A673 (cell line): ENCODE results near the gene NPNT. TPM values are rescaled to one million over a fixed set of nuclear protein-coding genes. Genes with fewer than 3 reads are reported as not detected.

ENCODE experiments used
- BruUV-seq: library from RNA; stranded (reverse); fragments of 400-500 nt; replicated peaks from 2 replicates; lab custom pipeline; 2021; lab: Mats Ljungman, UMichigan
- CTCF ChIA-PET: fragments of 300-600 bp; sonication (Branson Sonifier 250); formaldehyde crosslinking; loops from one replicate; lab custom pipeline; 2022; ENCODE audit warnings: antibody characterized with exemption; lab: Charles Lee
- POLR2A ChIA-PET: fragments of 300-600 bp; sonication (Branson Sonifier 250); formaldehyde crosslinking; loops from one replicate; lab custom pipeline; 2022; ENCODE audit warnings: antibody characterized with exemption; ENCODE audit not compliant: low non-redundant PET; lab: Charles Lee
- DNase-seq: peaks from one replicate; pipeline ENCODE4 v3.0.0-alpha.2; 2015; ENCODE audit warnings: low spot score
- H3K27ac ChIP-seq: fragments of 200-600 bp; sonication (generic); 2 replicates; pipeline ENCODE4 v1.5.1; 2016; ENCODE audit warnings: mixed run types, low read depth, mild to moderate bottlenecking, mixed read lengths, antibody characterized with exemption, low read length; ENCODE audit not compliant: poor library complexity, severe bottlenecking
- H3K27me3 ChIP-seq: fragments of 200-600 bp; sonication (generic); replicated peaks from 2 replicates; pipeline ENCODE4 v1.6.1; 2017; ENCODE audit warnings: mixed run types, low read depth, mild to moderate bottlenecking, mixed read lengths, antibody characterized with exemption, low read length; ENCODE audit not compliant: insufficient read depth, poor library complexity
- H3K36me3 ChIP-seq: fragments of 200-600 bp; sonication (generic); 2 replicates; pipeline ENCODE4 v1.6.1; 2016; ENCODE audit warnings: mixed run types, mild to moderate bottlenecking, mixed read lengths, antibody characterized with exemption, low read length; ENCODE audit not compliant: insufficient read depth, poor library complexity, severe bottlenecking
- H3K4me1 ChIP-seq: fragments of 200-600 bp; sonication (generic); 2 replicates; pipeline ENCODE4 v1.6.1; 2017; ENCODE audit warnings: mixed run types, mild to moderate bottlenecking, mixed read lengths, antibody characterized with exemption, low read length; ENCODE audit not compliant: insufficient read depth, poor library complexity, severe bottlenecking
- H3K4me3 ChIP-seq: fragments of 200-600 bp; sonication (generic); 2 replicates; pipeline ENCODE4 v1.5.1; 2016; ENCODE audit warnings: low read depth, mixed run types, mild to moderate bottlenecking, mixed read lengths, low read length; ENCODE audit not compliant: poor library complexity, severe bottlenecking
- H3K9me3 ChIP-seq: fragments of 200-600 bp; sonication (generic); 2 replicates; pipeline ENCODE4 v1.6.1; 2016; ENCODE audit warnings: mixed run types, low read depth, mild to moderate bottlenecking, mixed read lengths, antibody characterized with exemption, low read length; ENCODE audit not compliant: poor library complexity, severe bottlenecking
- CTCF ChIP-seq: fragments of 300-800, 200-600 bp; sonication (generic); conservative IDR thresholded peaks from 2 replicates; pipeline ENCODE4 v1.5.1; 2017; ENCODE audit warnings: low read depth, mild to moderate bottlenecking, antibody characterized with exemption, low read length, moderate library complexity, mixed read lengths
- EZH2 ChIP-seq: fragments of 200-600 bp; sonication (generic); IDR thresholded peaks from 2 replicates; pipeline ENCODE4 v1.6.1; 2017; ENCODE audit warnings: borderline replicate concordance, low read depth, mild to moderate bottlenecking, mixed read lengths, antibody characterized with exemption, low read length; ENCODE audit not compliant: poor library complexity, severe bottlenecking
- intact Hi-C: fragments of 100-400 bp; cut with micrococcal nuclease; formaldehyde crosslinking; loops from one replicate; pipeline ENCODE4 v1.10.0; 2022; ENCODE audit not compliant: unreplicated experiment
- total RNA-seq: library from RNA; stranded (reverse); gene quantifications from 2 replicates; pipeline ENCODE4 v1.2.3, GENCODE V29; 2021

Gene NPNT
- total RNA-seq, 1 experiment from 2014 or later: 0.45 TPM

GRCh38 chr4:105956569-105956968, 61.3 kb downstream of the NPNT start:
- no peak overlapping the region for H3K4me3 ChIP-seq
- BruUV-seq: no TSS peak
- H3K36me3 ChIP-seq: no peaks in the 10 kb centered on the region
- peak; percentile 76 for DNase-seq
- no peaks in the 10 kb centered on the region for H3K9me3 ChIP-seq
- ChIA-PET CTCF (no interaction called here), POLR2A (no interaction called here)
- H3K27me3 ChIP-seq: no peaks in the 10 kb centered on the region
- intact Hi-C loops: no loop called here
- H3K4me1 ChIP-seq: peaks cover 6% of the 10 kb centered on the region
- no peak overlapping the region for H3K27ac ChIP-seq
- no peak for TF ChIP-seq CTCF

GRCh38 chr4:105957680-105958079, 62.4 kb downstream of the NPNT start:
- H3K27ac ChIP-seq: no peak overlapping the region
- ChIA-PET POLR2A (no interaction called here), CTCF (no interaction called here)
- intact Hi-C loops: no loop called here
- no TSS peak for BruUV-seq
- no peaks in the 10 kb centered on the region for H3K27me3 ChIP-seq
- no peak for TF ChIP-seq CTCF
- no peak for TF ChIP-seq EZH2
- no peaks in the 10 kb centered on the region for H3K36me3 ChIP-seq
- H3K4me3 ChIP-seq: no peak overlapping the region
- H3K4me1 ChIP-seq: peaks cover 6% of the 10 kb centered on the region
- H3K9me3 ChIP-seq: no peaks in the 10 kb centered on the region
- no peak for DNase-seq

GRCh38 chr4:105963461-105964400, 68.5 kb downstream of the NPNT start:
- BruUV-seq: no TSS peak
- DNase-seq: no peak
- no peaks in the 10 kb centered on the region for H3K4me1 ChIP-seq
- CTCF ChIA-PET: no interaction called here
- no peak for TF ChIP-seq EZH2
- TF ChIP-seq CTCF: no peak
- no peaks in the 10 kb centered on the region for H3K9me3 ChIP-seq
- POLR2A ChIA-PET: no interaction called here
- H3K36me3 ChIP-seq: no peaks in the 10 kb centered on the region
- intact Hi-C loops: no loop called here
- no peaks in the 10 kb centered on the region for H3K27me3 ChIP-seq
- no peak overlapping the region for H3K27ac ChIP-seq
- no peak overlapping the region for H3K4me3 ChIP-seq
